HCT116 (cell line): ENCODE measurements around the gene EML2. TPM values are rescaled to one million over a fixed set of nuclear protein-coding genes. Genes with fewer than 3 reads are reported as not detected.

Experiments used
- ATAC-seq: fragments of 200-7000 bp; cut with Tn5 transposase; 2 replicates; pipeline ENCODE4 v1.9.1; 2020; ENCODE audit warnings: mild to moderate bottlenecking, moderate library complexity
- BruUV-seq: library from RNA; stranded (reverse); fragments of 400-500 nt; replicated peaks from 2 replicates; lab custom pipeline; 2021; lab: Mats Ljungman, UMichigan
- CTCF ChIA-PET: fragments of 300-600 bp; sonication (Branson Sonifier 250); formaldehyde crosslinking; loops from one replicate; lab custom pipeline; 2021; ENCODE audit warnings: antibody characterized with exemption; lab: Charles Lee
- POLR2A ChIA-PET: fragments of 300-600, 350-600 bp; sonication (Branson Sonifier 250); formaldehyde crosslinking; loops from one replicate; lab custom pipeline; 2021; ENCODE audit warnings: antibody characterized with exemption; lab: Charles Lee
- RAD21 ChIA-PET, 2 experiments: fragments of 300-600 bp; sonication (Branson Sonifier 250); formaldehyde crosslinking; loops; one replicate each; lab custom pipeline; 2023; ENCODE audit warnings: low total read pairs in 2 of 2; ENCODE audit not compliant: uncharacterized antibody in 2 of 2, unreplicated experiment in 2 of 2, low non-redundant PET in 1 of 2; lab: Charles Lee
- DNase-seq: peaks from one replicate; pipeline ENCODE4 v3.0.0-alpha.2; 2010; ENCODE audit warnings: low read depth, low spot score
- H2AFZ ChIP-seq: fragments of 200-600 bp; shearing (Covaris generic), sonication (generic); 2 replicates; pipeline ENCODE4 v1.6.1; 2017; ENCODE audit warnings: low read depth, mixed run types, mixed read lengths, antibody characterized with exemption, low read length; ENCODE audit not compliant: poor library complexity, severe bottlenecking
- H3K27ac ChIP-seq: 2 replicates; pipeline ENCODE4 v1.5.1; 2012; ENCODE audit warnings: low read depth, low read length
- H3K27me3 ChIP-seq: fragments of 200-600 bp; sonication (generic); 2 replicates; pipeline ENCODE4 v1.6.1; 2016; ENCODE audit warnings: mixed run types, low read length, mixed read lengths; ENCODE audit not compliant: insufficient read depth
- H3K36me3 ChIP-seq, 2 experiments: fragments of 200-500 bp in 1 of 2; fragments of 200-600 bp in 1 of 2; sonication (Bioruptor generic) in 1 of 2; sonication (generic) in 1 of 2; 2 replicates each; pipeline versions ENCODE4 v1.5.1 to v1.6.1; 2014 to 2016; ENCODE audit warnings: low read length in 2 of 2, inconsistent platforms in 1 of 2, mixed read lengths in 1 of 2, mixed run types in 1 of 2; ENCODE audit not compliant: insufficient read depth in 2 of 2, control insufficient read depth in 1 of 2
- H3K4me1 ChIP-seq, 2 experiments: fragments of 200-600 bp in 1 of 2; sonication (generic) in 1 of 2; 2 replicates each; pipeline versions ENCODE4 v1.5.1 to v1.6.1; 2012 to 2017; ENCODE audit warnings: low read length in 2 of 2, inconsistent platforms in 1 of 2, mild to moderate bottlenecking in 1 of 2, mixed read lengths in 1 of 2, mixed run types in 1 of 2, moderate library complexity in 1 of 2; ENCODE audit not compliant: insufficient read depth in 2 of 2, control insufficient read depth in 1 of 2
- H3K4me2 ChIP-seq: fragments of 200-600 bp; sonication (generic); 2 replicates; pipeline ENCODE4 v1.6.1; 2017; ENCODE audit warnings: mixed run types, low read length, mixed read lengths
- H3K4me3 ChIP-seq, 2 experiments: fragments of 200-600 bp in 1 of 2; sonication (generic) in 1 of 2; replicated peaks in 1 of 2; 2 replicates each; pipeline ENCODE4 v1.5.1; 2011 to 2016; ENCODE audit warnings: low read length in 2 of 2, control low read depth in 1 of 2, low read depth in 1 of 2, mild to moderate bottlenecking in 1 of 2, mixed read lengths in 1 of 2, mixed run types in 1 of 2
- H3K79me2 ChIP-seq: fragments of 200-600 bp; sonication (generic); 2 replicates; pipeline ENCODE4 v1.6.1; 2017; ENCODE audit warnings: mild to moderate bottlenecking, mixed run types, low read length, moderate library complexity, mixed read lengths; ENCODE audit not compliant: insufficient read depth
- H3K9ac ChIP-seq: fragments of 200-600 bp; sonication (generic); 2 replicates; pipeline ENCODE4 v1.6.1; 2016; ENCODE audit warnings: low read length, mixed read lengths
- H3K9me2 ChIP-seq: fragments of 200-600 bp; sonication (generic), shearing (Covaris generic); 2 replicates; pipeline ENCODE4 v1.6.1; 2017; ENCODE audit warnings: mixed run types, mild to moderate bottlenecking, moderate library complexity; ENCODE audit not compliant: insufficient read depth
- H3K9me3 ChIP-seq, 2 experiments: fragments of 200-500 bp in 1 of 2; fragments of 200-600 bp in 1 of 2; sonication (Bioruptor generic) in 1 of 2; sonication (generic) in 1 of 2; 2 replicates each; pipeline ENCODE4 v1.6.1; 2014 to 2017; ENCODE audit warnings: low read length in 2 of 2, mixed read lengths in 2 of 2, inconsistent platforms in 1 of 2, low read depth in 1 of 2, mild to moderate bottlenecking in 1 of 2, mixed run types in 1 of 2, moderate library complexity in 1 of 2; ENCODE audit not compliant: control insufficient read depth in 1 of 2, insufficient read depth in 1 of 2
- H4K20me1 ChIP-seq: fragments of 200-600 bp; sonication (generic), shearing (Covaris generic); 2 replicates; pipeline ENCODE4 v1.6.1; 2017; ENCODE audit warnings: mixed run types, mild to moderate bottlenecking, moderate library complexity; ENCODE audit not compliant: insufficient read depth
- CBX3 ChIP-seq: IDR thresholded peaks from 2 replicates; pipeline ENCODE4 v1.6.1; 2012; ENCODE audit warnings: low read depth
- CEBPB ChIP-seq: IDR thresholded peaks from 2 replicates; pipeline ENCODE4 v1.6.1; 2012; ENCODE audit warnings: low read depth
- EZH2phosphoT487 ChIP-seq: fragments of 200-600 bp; IDR thresholded peaks from 2 replicates; pipeline ENCODE4 v1.6.1; 2018; ENCODE audit warnings: antibody characterized with exemption, borderline replicate concordance
- MAX ChIP-seq: IDR thresholded peaks from 2 replicates; pipeline ENCODE4 v1.6.1; 2012
- SRF ChIP-seq: IDR thresholded peaks from 2 replicates; pipeline ENCODE4 v1.6.1; 2012; ENCODE audit warnings: low read depth
- YY1 ChIP-seq: IDR thresholded peaks from 2 replicates; pipeline ENCODE4 v1.6.1; 2011; ENCODE audit warnings: low read length, low read depth, moderate library complexity, mild to moderate bottlenecking; ENCODE audit not compliant: insufficient replicate concordance; ENCODE audit errors: extremely low read depth
- ZBTB33 ChIP-seq: IDR thresholded peaks from 2 replicates; pipeline ENCODE4 v1.6.1; 2011; ENCODE audit warnings: mild to moderate bottlenecking, low read length, moderate library complexity; ENCODE audit not compliant: insufficient replicate concordance; ENCODE audit errors: extremely low read depth
- ZFX ChIP-seq: fragments of 450-650 bp; IDR thresholded peaks from 2 replicates; pipeline ENCODE4 v1.6.1; 2017
- intact Hi-C: fragments of 100-400 bp; cut with micrococcal nuclease; formaldehyde crosslinking; loops from 2 replicates; pipeline ENCODE4 v1.10.0; 2022
- total RNA-seq: library from RNA; stranded (reverse); gene quantifications from one replicate; pipeline ENCODE4 v1.2.1, GENCODE V29; 2021; ENCODE audit not compliant: unreplicated experiment

EML2 gene
- total RNA-seq, 1 experiment from 2014 or later = 131 TPM

GRCh38 chr19:45587873-45588272 is 51.3 kb downstream of the EML2 start (continued):
- TF ChIP-seq MAX (no peak), YY1 (no peak)

- intact Hi-C loops = no loop called here
- no peaks in the 10 kb centered on the region for H3K36me3 ChIP-seq
- H2AFZ ChIP-seq = no peak overlapping the region
- DNase-seq (no peak), ATAC-seq (peak; percentile 1; the same call in 1 of the 2 replicates)
- no peaks in the 10 kb centered on the region for H4K20me1 ChIP-seq
- peak overlapping the region; percentile 79 for H3K9ac ChIP-seq
- H3K79me2 ChIP-seq = peaks cover 24% of the 10 kb centered on the region; the same call in 1 of the 2 replicates
- H3K27ac ChIP-seq = peak overlapping the region; percentile 79
- H3K27me3 ChIP-seq = no peaks in the 10 kb centered on the region
- H3K4me3 ChIP-seq = peak overlapping the region; percentile 72 to 97
- ChIA-PET POLR2A (no interaction called here), RAD21 (no interaction called here), CTCF (interaction anchor here (1.4 to 1.9 kb wide), 3 partner anchors 27 to 106 kb away, joined by 4 to 14 read pairs (median 10); no protein-coding TSS in a partner anchor)
- no peaks in the 10 kb centered on the region for H3K9me2 ChIP-seq
- H3K4me1 ChIP-seq = peaks cover 6 to 7% of the 10 kb centered on the region in 2 experiments; a peak in 3 of 4 replicates
- no peaks in the 10 kb centered on the region for H3K9me3 ChIP-seq
- TSS peak; percentile 98 for BruUV-seq
- TF ChIP-seq CBX3 = no peak; the same call in 1 of the 2 replicates
- no peak for TF ChIP-seq ZBTB33
- no peak for TF ChIP-seq CEBPB
- TF ChIP-seq SRF = no peak
- TF ChIP-seq EZH2phosphoT487 = no peak
- TF ChIP-seq YY1 = no peak
- no peak for TF ChIP-seq MAX
- no peak for TF ChIP-seq ZFX
- peak overlapping the region; percentile 70 for H3K4me2 ChIP-seq
Observed at GRCh38 chr19:45585158-45585577, 54.0 kb downstream of the EML2 start.
